Suprapubic skin (tissue), 4 donors: ENCODE data around the gene G2E3. TPM values are rescaled to one million over a fixed set of nuclear protein-coding genes. Genes with fewer than 3 reads are reported as not detected.

ENCODE experiments used
- DNase-seq, 2 donors: peaks; one replicate each; pipeline ENCODE4 v3.0.0-alpha.2; 2019; ENCODE audit warnings: low spot score in 2 of 2
- H3K27ac ChIP-seq: fragments of 200-600 bp; sonication (generic); one replicate; pipeline ENCODE4 v1.5.1; 2019
- H3K27me3 ChIP-seq: fragments of 200-600 bp; sonication (generic); one replicate; pipeline ENCODE4 v1.5.1; 2019
- H3K36me3 ChIP-seq: fragments of 200-600 bp; sonication (generic); one replicate; pipeline ENCODE4 v1.5.1; 2019
- H3K4me1 ChIP-seq: fragments of 200-600 bp; sonication (generic); one replicate; pipeline ENCODE4 v1.5.1; 2019
- H3K4me3 ChIP-seq: fragments of 200-600 bp; sonication (generic); one replicate; pipeline ENCODE4 v1.5.1; 2019; ENCODE audit warnings: mild to moderate bottlenecking
- H3K9me3 ChIP-seq: fragments of 200-600 bp; sonication (generic); one replicate; pipeline ENCODE4 v1.5.1; 2019
- EP300 ChIP-seq: sonication (generic); formaldehyde crosslinking; IDR thresholded peaks from one replicate; pipeline ENCODE4 v1.6.1; 2017; ENCODE audit warnings: antibody characterized with exemption
- POLR2A ChIP-seq, 2 donors: fragments of 450-650 bp; IDR thresholded peaks; one replicate each; pipeline ENCODE4 v1.6.1; 2017; ENCODE audit warnings: antibody characterized with exemption in 2 of 2, mild to moderate bottlenecking in 2 of 2, moderate library complexity in 2 of 2
- POLR2AphosphoS5 ChIP-seq, 3 donors: sonication (generic); formaldehyde crosslinking; IDR thresholded peaks; one replicate each; pipeline ENCODE4 v1.6.1; 2017; ENCODE audit warnings: antibody characterized with exemption in 3 of 3
- WGBS: methylation state at CpG from one replicate; pipeline ENCODE4 v1.1.5; 2018; 5-methylcytosine and 5-hydroxymethylcytosine counted together
- total RNA-seq, 4 donors: library from RNA; depleted of rRNA; stranded (reverse); fragments of >200 nt; gene quantifications; one replicate each; pipeline ENCODE4 v1.1.0, GENCODE V29; 2016
- TF ChIP-seq, protein P1 (sequence below), 2 donors: fragments of 200-600 bp in 1 of 2; fragments of 450-650 bp in 1 of 2; sonication (generic) in 1 of 2; IDR thresholded peaks; one replicate each; pipeline ENCODE4 v1.5.1; 2016 to 2019; ENCODE audit warnings: antibody characterized with exemption in 2 of 2, mild to moderate bottlenecking in 1 of 2, moderate library complexity in 1 of 2

Gene G2E3
- total RNA-seq, 4 donors from 2014 or later, result 7.3 to 13.9 (median 9.7) TPM

DNA sequence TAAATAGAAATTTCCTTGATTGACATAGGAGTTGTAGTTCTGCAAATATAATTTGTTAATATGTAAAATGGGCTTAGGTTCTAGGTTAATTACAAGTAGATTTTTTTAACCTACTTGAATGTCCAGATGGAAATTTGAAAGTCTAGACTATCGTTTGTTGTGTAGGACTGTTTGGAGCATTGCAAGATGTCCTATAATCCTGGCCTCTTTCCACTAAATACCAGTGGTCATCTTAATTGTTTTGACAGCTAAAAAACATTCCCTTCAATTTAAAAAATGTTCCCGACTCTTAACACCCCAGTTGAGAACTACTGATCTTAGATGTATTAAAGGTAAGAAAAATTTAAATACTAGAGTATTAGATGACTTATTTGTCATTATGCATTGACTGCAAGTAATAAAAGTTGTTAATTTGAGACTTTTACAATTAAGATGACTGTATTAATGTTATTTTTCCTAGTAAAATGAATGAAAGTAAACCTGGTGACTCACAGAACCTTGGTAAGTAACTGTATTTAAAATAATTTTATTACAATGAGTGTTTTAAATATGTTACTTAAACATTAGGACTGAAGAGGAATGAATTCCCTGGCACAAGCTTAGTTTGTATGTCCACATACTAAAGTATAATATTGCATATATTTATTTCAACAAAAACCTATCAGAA lies 21.8 kb downstream of the G2E3 start:
- no peaks in the 10 kb centered on the region for H3K4me1 ChIP-seq
- peaks cover 5% of the 10 kb centered on the region for H3K36me3 ChIP-seq
- no peaks in the 10 kb centered on the region for H3K27me3 ChIP-seq
- H3K9me3 ChIP-seq, result no peaks in the 10 kb centered on the region
- TF ChIP-seq EP300 (no peak), POLR2AphosphoS5 (IDR thresholded peaks at IDR 0.05) (no peak), POLR2A (IDR thresholded peaks at IDR 0.05) (no peak)
- TF ChIP-seq, protein P1, sequence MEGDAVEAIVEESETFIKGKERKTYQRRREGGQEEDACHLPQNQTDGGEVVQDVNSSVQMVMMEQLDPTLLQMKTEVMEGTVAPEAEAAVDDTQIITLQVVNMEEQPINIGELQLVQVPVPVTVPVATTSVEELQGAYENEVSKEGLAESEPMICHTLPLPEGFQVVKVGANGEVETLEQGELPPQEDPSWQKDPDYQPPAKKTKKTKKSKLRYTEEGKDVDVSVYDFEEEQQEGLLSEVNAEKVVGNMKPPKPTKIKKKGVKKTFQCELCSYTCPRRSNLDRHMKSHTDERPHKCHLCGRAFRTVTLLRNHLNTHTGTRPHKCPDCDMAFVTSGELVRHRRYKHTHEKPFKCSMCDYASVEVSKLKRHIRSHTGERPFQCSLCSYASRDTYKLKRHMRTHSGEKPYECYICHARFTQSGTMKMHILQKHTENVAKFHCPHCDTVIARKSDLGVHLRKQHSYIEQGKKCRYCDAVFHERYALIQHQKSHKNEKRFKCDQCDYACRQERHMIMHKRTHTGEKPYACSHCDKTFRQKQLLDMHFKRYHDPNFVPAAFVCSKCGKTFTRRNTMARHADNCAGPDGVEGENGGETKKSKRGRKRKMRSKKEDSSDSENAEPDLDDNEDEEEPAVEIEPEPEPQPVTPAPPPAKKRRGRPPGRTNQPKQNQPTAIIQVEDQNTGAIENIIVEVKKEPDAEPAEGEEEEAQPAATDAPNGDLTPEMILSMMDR (IDR thresholded peaks at IDR 0.05), result no peak
- no peak overlapping the region for H3K4me3 ChIP-seq
- DNase-seq, result no peak
- WGBS, result 92% methylated on average over 2 of the region's 2 CpGs
- no peak overlapping the region for H3K27ac ChIP-seq

DNA sequence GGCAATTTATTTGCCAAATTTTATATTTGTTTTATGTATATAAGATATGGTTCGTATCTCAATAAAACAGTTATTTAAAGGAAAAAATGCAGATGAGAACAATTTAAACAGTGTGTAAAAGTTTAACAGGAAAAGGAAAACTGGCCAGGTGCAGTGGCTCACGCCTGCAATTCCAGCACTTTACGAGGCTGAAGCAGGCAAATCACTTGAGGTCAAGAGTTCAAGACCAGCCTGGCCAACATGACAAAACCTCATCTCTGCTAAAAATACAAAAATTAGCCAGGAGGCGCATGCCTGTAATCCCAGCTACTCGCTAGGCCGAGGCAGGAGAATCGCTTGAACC lies 22.3 kb downstream of the G2E3 start:
- H3K27me3 ChIP-seq, result no peaks in the 10 kb centered on the region
- H3K4me1 ChIP-seq, result no peaks in the 10 kb centered on the region
- 94% methylated on average over 7 of the region's 7 CpGs for WGBS
- H3K36me3 ChIP-seq, result peaks cover 5% of the 10 kb centered on the region
- DNase-seq, result no peak
- no peak overlapping the region for H3K27ac ChIP-seq
- no peaks in the 10 kb centered on the region for H3K9me3 ChIP-seq
- TF ChIP-seq, protein P1 (IDR thresholded peaks at IDR 0.05), result no peak
- no peak overlapping the region for H3K4me3 ChIP-seq

DNA sequence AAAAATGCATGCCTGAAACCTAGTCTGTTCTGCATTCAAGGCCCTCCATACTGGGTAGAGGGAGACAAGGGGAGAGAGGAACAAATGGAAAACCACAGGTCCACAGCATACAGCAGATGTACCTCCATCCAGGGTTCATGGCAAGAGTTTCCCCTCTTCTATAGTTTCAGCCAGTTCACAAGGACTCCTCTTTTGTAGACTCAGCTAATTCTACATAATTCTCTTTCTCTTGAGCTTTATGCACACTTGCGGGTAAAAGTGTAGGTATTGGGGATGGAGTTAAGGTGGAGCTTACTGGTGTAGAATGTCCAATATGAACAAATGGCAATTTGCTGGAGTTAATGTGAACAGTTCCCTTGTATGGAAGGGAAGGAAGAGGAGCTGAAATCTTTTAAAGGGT lies 23.4 kb downstream of the G2E3 start:
- H3K4me1 ChIP-seq, result no peaks in the 10 kb centered on the region
- H3K36me3 ChIP-seq, result peaks cover 9% of the 10 kb centered on the region
- H3K4me3 ChIP-seq, result no peak overlapping the region
- WGBS, result 94% methylated on average over 1 of the region's 1 CpG
- no peak for TF ChIP-seq EP300
- no peak for TF ChIP-seq POLR2A (IDR thresholded peaks at IDR 0.05)
- no peak for TF ChIP-seq POLR2AphosphoS5 (IDR thresholded peaks at IDR 0.05)
- TF ChIP-seq, protein P1 (IDR thresholded peaks at IDR 0.05), result no peak
- no peak for DNase-seq
- no peak overlapping the region for H3K27ac ChIP-seq
- no peaks in the 10 kb centered on the region for H3K9me3 ChIP-seq
- no peaks in the 10 kb centered on the region for H3K27me3 ChIP-seq

DNA sequence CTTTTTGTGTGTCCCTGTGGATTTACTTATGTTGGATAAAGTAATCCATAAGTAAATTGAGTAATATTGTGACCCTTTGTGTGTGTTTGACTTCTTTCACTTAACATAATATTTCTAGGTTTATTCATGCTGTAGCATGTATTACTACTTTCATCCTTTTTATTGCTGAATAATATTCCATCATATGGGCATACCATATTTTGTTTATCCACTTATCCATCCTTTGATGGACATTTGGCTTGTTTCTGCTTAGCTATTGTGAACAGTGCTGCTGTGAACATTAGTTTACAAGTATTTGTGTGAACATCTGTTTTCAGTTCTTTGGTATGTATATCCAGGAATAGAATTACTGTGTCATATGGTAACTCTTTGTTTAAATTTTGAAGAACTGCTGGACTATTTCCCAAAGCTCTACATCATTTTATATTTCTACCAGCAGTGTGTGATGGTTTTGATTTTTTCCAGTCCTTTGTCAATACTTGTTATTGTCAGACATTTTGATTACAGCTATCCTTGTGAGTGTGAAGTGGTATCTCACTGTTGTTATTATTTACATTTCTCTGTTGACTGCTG lies 25.2 kb downstream of the G2E3 start:
- Histone ChIP-seq H3K36me3 (peaks cover 15% of the 10 kb centered on the region), H3K4me1 (no peaks in the 10 kb centered on the region), H3K4me3 (no peak overlapping the region), H3K27ac (no peak overlapping the region), H3K27me3 (no peaks in the 10 kb centered on the region), H3K9me3 (no peaks in the 10 kb centered on the region)
- DNase-seq, result no peak
- no peak for TF ChIP-seq POLR2A (IDR thresholded peaks at IDR 0.05)
- no peak for TF ChIP-seq POLR2AphosphoS5 (IDR thresholded peaks at IDR 0.05)
- no peak for TF ChIP-seq EP300
- TF ChIP-seq, protein P1 (IDR thresholded peaks at IDR 0.05), result no peak

DNA sequence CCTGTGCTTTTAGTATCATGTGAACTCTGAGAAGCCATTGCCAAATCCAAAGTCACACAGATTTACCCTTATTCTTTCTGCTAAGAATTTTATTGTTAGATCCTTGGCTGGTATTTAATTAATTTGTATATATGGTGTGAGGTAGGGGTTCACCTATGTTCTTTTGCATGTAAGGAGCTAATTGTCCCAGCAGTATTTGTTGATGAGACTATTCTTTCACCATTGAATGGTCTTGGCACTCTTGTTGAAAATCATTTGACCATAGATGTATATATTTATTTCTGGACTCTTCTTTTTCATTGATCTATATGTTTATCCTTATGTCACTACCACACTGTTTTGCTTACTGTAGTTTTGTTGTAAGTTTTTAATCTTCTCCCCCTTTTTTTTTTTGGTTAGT lies 26.2 kb downstream of the G2E3 start:
- no peaks in the 10 kb centered on the region for H3K4me1 ChIP-seq
- no peak for TF ChIP-seq POLR2AphosphoS5 (IDR thresholded peaks at IDR 0.05)
- TF ChIP-seq POLR2A (IDR thresholded peaks at IDR 0.05), result no peak
- TF ChIP-seq, protein P1 (IDR thresholded peaks at IDR 0.05), result no peak
- no peak for DNase-seq
- H3K27ac ChIP-seq, result no peak overlapping the region
- H3K9me3 ChIP-seq, result no peaks in the 10 kb centered on the region
- peaks cover 23% of the 10 kb centered on the region for H3K36me3 ChIP-seq
- H3K27me3 ChIP-seq, result no peaks in the 10 kb centered on the region
- H3K4me3 ChIP-seq, result no peak overlapping the region
